Thoracic aorta (tissue), 2 donors: Measurements from ENCODE around the gene ECE2. TPM values are rescaled to one million over a fixed set of nuclear protein-coding genes. Genes with fewer than 3 reads are reported as not detected.

ENCODE experiments used
- ATAC-seq: fragments of 150-250 bp; one replicate; pipeline ENCODE4 v1.8.0; 2017; ENCODE audit warnings: low read depth; ENCODE audit not compliant: insufficient number of reproducible peaks, low FRiP score
- DNase-seq: peaks from one replicate; pipeline ENCODE4 v3.0.0-alpha.2; 2020; ENCODE audit warnings: low spot score
- H3K27ac ChIP-seq, 2 donors: fragments of 200-600 bp; sonication (generic); 1 replicate in 1 of 2; 2 replicates in 1 of 2; pipeline ENCODE4 v1.5.1; 2016; ENCODE audit warnings: mild to moderate bottlenecking in 2 of 2, moderate library complexity in 2 of 2
- H3K27me3 ChIP-seq: fragments of 200-600 bp; sonication (generic); replicated peaks from 2 replicates; pipeline ENCODE4 v1.6.0; 2016; ENCODE audit warnings: mild to moderate bottlenecking; ENCODE audit not compliant: insufficient read depth
- H3K36me3 ChIP-seq: fragments of 200-600 bp; sonication (generic); one replicate; pipeline ENCODE4 v1.5.1; 2016
- H3K4me1 ChIP-seq, 2 donors: fragments of 200-600 bp; sonication (generic); 1 replicate in 1 of 2; 2 replicates in 1 of 2; pipeline versions ENCODE4 v1.5.1 to v1.6.0; 2016; ENCODE audit warnings: low read depth in 2 of 2, mild to moderate bottlenecking in 1 of 2; ENCODE audit not compliant: control insufficient read depth in 1 of 2
- H3K4me3 ChIP-seq: fragments of 200-600 bp; sonication (generic); 2 replicates; pipeline ENCODE4 v1.5.1; 2016; ENCODE audit warnings: mild to moderate bottlenecking
- H3K9me3 ChIP-seq: fragments of 200-600 bp; sonication (generic); 2 replicates; pipeline ENCODE4 v1.5.1; 2016
- total RNA-seq, 2 donors: library from RNA; depleted of rRNA; stranded (reverse); fragments of >200 nt; gene quantifications; one replicate each; pipeline versions ENCODE4 v1.1.0 to v1.2.3, GENCODE V29; 2016
- TF ChIP-seq, protein P1 (sequence below): fragments of 200-600 bp; sonication (generic); IDR thresholded peaks from one replicate; pipeline ENCODE4 v1.5.1; 2019; ENCODE audit warnings: antibody characterized with exemption

Gene ECE2
- total RNA-seq, 2 donors from 2014 or later, result not detected

- peaks cover 9% of the 10 kb centered on the region for H3K36me3 ChIP-seq
- TF ChIP-seq, protein P1, sequence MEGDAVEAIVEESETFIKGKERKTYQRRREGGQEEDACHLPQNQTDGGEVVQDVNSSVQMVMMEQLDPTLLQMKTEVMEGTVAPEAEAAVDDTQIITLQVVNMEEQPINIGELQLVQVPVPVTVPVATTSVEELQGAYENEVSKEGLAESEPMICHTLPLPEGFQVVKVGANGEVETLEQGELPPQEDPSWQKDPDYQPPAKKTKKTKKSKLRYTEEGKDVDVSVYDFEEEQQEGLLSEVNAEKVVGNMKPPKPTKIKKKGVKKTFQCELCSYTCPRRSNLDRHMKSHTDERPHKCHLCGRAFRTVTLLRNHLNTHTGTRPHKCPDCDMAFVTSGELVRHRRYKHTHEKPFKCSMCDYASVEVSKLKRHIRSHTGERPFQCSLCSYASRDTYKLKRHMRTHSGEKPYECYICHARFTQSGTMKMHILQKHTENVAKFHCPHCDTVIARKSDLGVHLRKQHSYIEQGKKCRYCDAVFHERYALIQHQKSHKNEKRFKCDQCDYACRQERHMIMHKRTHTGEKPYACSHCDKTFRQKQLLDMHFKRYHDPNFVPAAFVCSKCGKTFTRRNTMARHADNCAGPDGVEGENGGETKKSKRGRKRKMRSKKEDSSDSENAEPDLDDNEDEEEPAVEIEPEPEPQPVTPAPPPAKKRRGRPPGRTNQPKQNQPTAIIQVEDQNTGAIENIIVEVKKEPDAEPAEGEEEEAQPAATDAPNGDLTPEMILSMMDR, result peak; percentile 58
- peaks cover 3 to 11% of the 10 kb centered on the region in 2 donors for H3K4me1 ChIP-seq
Observed at GRCh38 chr3:184249412-184250166, 26.2 kb upstream of the ECE2 start, which contains the start of gene EEF1AKMT4. Gene EEF1AKMT4, plus strand, starts transcription at chr3:184249672. Its CDS starts 23 bp downstream, at chr3:184249695.

DNA sequence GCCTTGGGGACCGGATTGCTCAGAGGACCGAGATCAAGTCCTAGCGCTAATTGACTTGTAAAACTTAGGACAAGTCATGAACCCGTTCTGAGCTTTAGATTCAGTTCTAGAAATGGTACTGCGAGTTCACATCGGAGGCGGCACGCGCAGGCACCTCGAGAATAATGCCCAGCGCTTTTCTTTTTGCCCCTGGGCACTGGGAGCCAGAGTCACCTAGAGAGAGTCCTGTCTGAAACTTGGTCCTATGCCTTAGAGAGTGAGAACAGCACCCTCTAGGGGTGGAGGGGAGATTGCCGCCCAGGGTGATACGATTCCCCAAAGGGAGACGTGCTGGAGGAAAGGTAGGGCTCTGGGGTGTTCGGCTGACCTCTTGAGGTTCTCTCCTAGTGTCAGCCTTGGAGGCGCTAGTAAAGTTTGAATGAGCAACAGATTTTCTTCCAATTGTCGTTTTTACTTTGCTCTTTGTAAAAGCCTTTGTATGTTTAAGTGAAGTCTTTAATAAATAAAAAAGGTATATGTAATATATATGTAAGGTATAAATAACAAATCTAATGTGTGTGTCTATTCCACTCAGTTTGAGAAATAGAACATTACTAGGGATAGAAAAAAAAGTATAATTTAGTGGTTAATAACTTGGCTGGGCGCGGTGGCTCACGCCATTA lies 25.5 kb upstream of the ECE2 start:
- Histone ChIP-seq H3K27me3 (no peaks in the 10 kb centered on the region), H3K27ac (peak overlapping the region; percentile 18 to 28), H3K36me3 (peaks cover 4% of the 10 kb centered on the region), H3K9me3 (no peaks in the 10 kb centered on the region), H3K4me3 (peak overlapping the region; percentile 82), H3K4me1 (peaks cover 3 to 11% of the 10 kb centered on the region in 2 donors)
- DNase-seq (peak; percentile 65), ATAC-seq (peak; percentile 80)
- TF ChIP-seq, protein P1, result peak; percentile 89

More at GRCh38 chr3:184249412-184250166, 26.2 kb upstream of the ECE2 start, which contains the start of gene EEF1AKMT4:
- Histone ChIP-seq H3K27ac (peak within 1 kb of the TSS; percentile 75 to 83), H3K4me3 (peak within 1 kb of the TSS; percentile 82), H3K27me3 (no peaks in the 10 kb centered on the region), H3K9me3 (no peaks in the 10 kb centered on the region)
- peak; percentile 93 for ATAC-seq
- DNase-seq, result peak; percentile 83

- DNase-seq (no peak), ATAC-seq (peak; percentile 11)
- TF ChIP-seq, protein P1, result no peak
- Histone ChIP-seq H3K4me3 (no peak overlapping the region), H3K27ac (no peak overlapping the region), H3K4me1 (peaks cover 5 to 6% of the 10 kb centered on the region in 2 donors), H3K36me3 (no peaks in the 10 kb centered on the region), H3K9me3 (no peaks in the 10 kb centered on the region), H3K27me3 (peaks cover 5% of the 10 kb centered on the region)
Observed at GRCh38 chr3:184255291-184256039, 20.4 kb upstream of the ECE2 start.

- H3K9me3 ChIP-seq, result no peaks in the 10 kb centered on the region
- H3K27me3 ChIP-seq, result peaks cover 9% of the 10 kb centered on the region
- H3K27ac ChIP-seq, result no peak overlapping the region
- H3K4me3 ChIP-seq, result no peak overlapping the region
- no peak for DNase-seq
- no peak for ATAC-seq
- H3K36me3 ChIP-seq, result no peaks in the 10 kb centered on the region
- TF ChIP-seq, protein P1, result no peak
- H3K4me1 ChIP-seq, result peaks cover 11 to 20% of the 10 kb centered on the region in 2 donors
Observed at GRCh38 chr3:184257083-184257915, 18.5 kb upstream of the ECE2 start.
